IgD-negative memory B cell (primary cell): Measurements from ENCODE around the gene XPOT. TPM values are rescaled to one million over a fixed set of nuclear protein-coding genes. Genes with fewer than 3 reads are reported as not detected.
A peak's percentile ranks its signal among the peaks of the same experiment; 100 is the strongest.

ENCODE experiments used
- H3K27ac Mint-ChIP-seq, 3 donors: one replicate each; pipeline ENCODE4 v1.8.0; 2020 to 2022; ENCODE audit warnings: mild to moderate bottlenecking in 3 of 3, mixed read lengths in 3 of 3, moderate library complexity in 1 of 3
- H3K27me3 Mint-ChIP-seq: one replicate; pipeline ENCODE4 v1.8.0; 2021; ENCODE audit warnings: mixed read lengths
- H3K36me3 Mint-ChIP-seq: one replicate; pipeline ENCODE4 v1.8.0; 2020; ENCODE audit warnings: mild to moderate bottlenecking, mixed read lengths
- H3K4me1 Mint-ChIP-seq, 3 donors: one replicate each; pipeline ENCODE4 v1.8.0; 2020 to 2022; ENCODE audit warnings: mixed read lengths in 3 of 3, mild to moderate bottlenecking in 1 of 3
- H3K4me3 Mint-ChIP-seq, 4 donors: one replicate each; pipeline ENCODE4 v1.8.0; 2020 to 2022; ENCODE audit warnings: mild to moderate bottlenecking in 4 of 4, mixed read lengths in 4 of 4, moderate library complexity in 3 of 4
- H3K9me3 Mint-ChIP-seq, 3 donors: one replicate each; pipeline ENCODE4 v1.8.0; 2020 to 2021; ENCODE audit warnings: mixed read lengths in 3 of 3, mild to moderate bottlenecking in 1 of 3
- polyA plus RNA-seq: library from polyadenylated mRNA; unstranded; fragments of 300-500 nt; fragmentation: Illumina TruSeq; gene quantifications from one replicate; pipeline ENCODE4 v1.2.3, GENCODE V29; 2021

The XPOT gene
- polyA plus RNA-seq, 1 donor from 2014 or later = 21.3 TPM

GRCh38 chr12:64450057-64450640 is 46.0 kb downstream of the XPOT start:
- peak overlapping the region in 2 of 3 donors; percentile 33 to 93 for H3K27ac Mint-ChIP-seq
- no peaks in the 10 kb centered on the region for H3K9me3 Mint-ChIP-seq
- H3K36me3 Mint-ChIP-seq = no peaks in the 10 kb centered on the region
- H3K27me3 Mint-ChIP-seq = no peaks in the 10 kb centered on the region
- peaks cover 14 to 34% (median 25%) of the 10 kb centered on the region in 3 donors for H3K4me1 Mint-ChIP-seq
- H3K4me3 Mint-ChIP-seq = peak overlapping the region; percentile 22 to 98 (median 80)

DNA sequence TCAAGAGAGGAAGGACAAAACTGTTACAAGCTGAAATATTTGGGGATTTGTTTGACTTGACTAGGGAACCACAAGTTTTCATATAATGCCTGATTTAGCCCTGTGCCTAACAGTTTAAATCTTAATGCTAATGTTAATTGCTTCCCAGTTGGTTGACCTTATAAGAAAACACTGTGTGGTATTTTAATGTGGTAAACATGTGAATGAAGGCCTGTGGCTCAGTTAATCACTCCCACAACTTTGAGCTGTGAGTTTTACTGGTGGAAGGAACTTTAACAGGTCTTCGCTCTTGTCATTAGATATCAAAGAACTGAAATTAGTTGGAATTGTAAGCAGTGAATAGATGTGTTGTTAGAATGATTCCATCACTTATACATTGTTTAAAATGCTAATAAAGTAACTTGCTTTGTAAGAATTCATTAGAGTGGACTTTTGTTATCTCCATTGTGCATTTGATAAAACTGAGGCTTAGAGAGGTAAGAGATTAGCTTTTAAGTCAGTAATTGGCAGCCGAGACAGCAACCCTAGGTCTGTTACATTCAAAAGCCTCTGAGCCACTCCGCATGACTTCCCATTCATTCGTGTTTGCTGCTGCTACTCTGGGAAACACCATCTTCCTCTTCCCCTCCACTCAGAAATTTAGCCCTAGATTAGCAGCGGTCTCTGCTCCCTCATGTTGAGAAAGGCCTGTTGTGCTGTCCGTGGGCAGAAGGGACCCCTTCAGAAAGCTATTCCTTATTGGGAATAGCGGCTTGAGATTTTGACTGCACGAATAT is 46.7 kb downstream of the XPOT start:
- Mint-ChIP-seq H3K27ac (peak overlapping the region; percentile 93 to 97 (median 95)), H3K27me3 (no peaks in the 10 kb centered on the region), H3K9me3 (no peaks in the 10 kb centered on the region), H3K36me3 (no peaks in the 10 kb centered on the region), H3K4me1 (peaks cover 17 to 41% (median 28%) of the 10 kb centered on the region in 3 donors), H3K4me3 (peak overlapping the region; percentile 95 to 98 (median 98))

DNA sequence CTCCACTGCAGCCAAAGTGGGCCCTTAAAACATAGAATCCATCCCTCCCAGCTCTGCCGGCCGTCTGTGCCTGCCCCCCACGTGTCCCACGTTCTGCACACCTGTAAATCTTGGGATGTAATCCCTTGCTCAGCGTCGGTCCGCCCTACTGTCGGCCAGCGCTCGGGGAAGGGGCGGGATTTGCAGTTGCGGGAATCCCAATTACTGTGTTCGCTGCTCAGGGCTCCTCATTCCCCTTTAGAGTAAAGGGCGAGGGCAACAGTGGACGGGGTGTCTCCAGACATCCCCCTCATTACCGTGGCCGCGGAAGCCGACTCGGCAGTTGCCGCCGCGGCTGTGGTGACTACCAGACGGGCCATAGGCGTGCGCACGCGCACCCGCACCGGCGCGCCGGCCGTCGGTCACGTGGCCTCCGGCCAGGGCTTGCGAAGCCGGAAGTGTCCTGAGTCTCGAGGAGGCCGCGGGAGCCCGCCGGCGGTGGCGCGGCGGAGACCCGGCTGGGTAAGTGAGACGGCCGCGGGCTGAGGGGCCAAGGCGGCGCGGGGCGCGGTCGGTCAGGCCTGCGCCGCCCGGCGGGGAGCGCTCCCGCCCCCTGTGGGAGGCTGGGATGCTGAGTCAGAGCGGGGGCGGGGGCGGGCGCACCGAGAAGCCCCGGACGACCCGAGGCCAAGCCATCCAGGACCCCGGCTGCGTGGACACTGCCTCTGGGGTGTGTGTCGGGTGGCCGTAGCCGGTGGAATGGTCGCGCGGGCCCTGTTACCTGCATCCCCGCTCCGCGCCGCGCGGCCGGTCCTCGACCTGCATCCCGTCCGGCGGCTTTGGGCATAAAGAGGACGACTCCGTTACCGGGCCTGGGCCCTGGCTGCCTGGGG is 47.7 kb downstream of the XPOT start, which contains the start of gene TBK1:
TSS of gene TBK1 (plus strand) at position 434 of the 872 bp plus-strand sequence. CDS start 3,751 bp downstream, outside the sequence.
- Mint-ChIP-seq H3K4me3 (peak within 1 kb of the TSS; percentile 95 to 98 (median 98)), H3K4me1 (peaks cover 21 to 46% (median 31%) of the 10 kb centered on the region in 3 donors), H3K9me3 (no peaks in the 10 kb centered on the region), H3K27ac (peak within 1 kb of the TSS; percentile 93 to 97 (median 95)), H3K27me3 (no peaks in the 10 kb centered on the region), H3K36me3 (peaks cover 1% of the 10 kb centered on the region)

GRCh38 chr12:64452559-64453329 is 48.6 kb downstream of the XPOT start:
- no peaks in the 10 kb centered on the region for H3K27me3 Mint-ChIP-seq
- H3K4me3 Mint-ChIP-seq = peak overlapping the region; percentile 95 to 98 (median 96)
- H3K36me3 Mint-ChIP-seq = peaks cover 1% of the 10 kb centered on the region
- no peaks in the 10 kb centered on the region for H3K9me3 Mint-ChIP-seq
- peak overlapping the region; percentile 93 to 97 (median 95) for H3K27ac Mint-ChIP-seq
- peaks cover 29 to 54% (median 40%) of the 10 kb centered on the region in 3 donors for H3K4me1 Mint-ChIP-seq

GRCh38 chr12:64455506-64455905 is 51.3 kb downstream of the XPOT start:
- Mint-ChIP-seq H3K4me3 (peak overlapping the region in 1 of 4 donors; percentile 4), H3K9me3 (no peaks in the 10 kb centered on the region), H3K36me3 (peaks cover 5% of the 10 kb centered on the region), H3K4me1 (peaks cover 42 to 61% (median 46%) of the 10 kb centered on the region in 3 donors), H3K27ac (peak overlapping the region in 2 of 3 donors; percentile 31 to 93), H3K27me3 (no peaks in the 10 kb centered on the region)

- Mint-ChIP-seq H3K4me1 (peaks cover 37 to 55% (median 41%) of the 10 kb centered on the region in 3 donors), H3K9me3 (no peaks in the 10 kb centered on the region), H3K27me3 (no peaks in the 10 kb centered on the region), H3K36me3 (peaks cover 5% of the 10 kb centered on the region), H3K27ac (peak overlapping the region in 2 of 3 donors; percentile 31 to 93), H3K4me3 (peak overlapping the region in 2 of 4 donors; percentile 4 to 20)
Observed at GRCh38 chr12:64456119-64456518, 51.9 kb downstream of the XPOT start.

DNA sequence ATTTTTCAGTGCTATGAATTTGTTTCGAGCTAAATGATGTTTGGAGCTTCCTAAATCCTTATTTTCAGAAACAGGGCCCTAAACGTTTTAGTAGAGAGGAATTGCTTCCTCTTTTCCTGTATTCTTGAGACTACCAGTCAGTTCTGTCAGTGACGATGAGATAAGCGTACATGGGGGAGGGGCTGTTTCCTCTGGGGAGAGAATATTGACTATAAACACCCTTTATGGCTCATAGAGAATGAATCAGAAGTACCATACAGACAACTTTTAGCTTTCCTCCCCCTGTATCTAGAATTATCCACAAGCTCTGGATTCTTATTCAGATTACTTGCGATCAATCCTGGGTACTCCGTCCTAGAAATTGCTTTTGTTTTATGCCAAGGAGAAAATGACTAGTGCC is 52.8 kb downstream of the XPOT start:
- Mint-ChIP-seq H3K27ac (peak overlapping the region in 2 of 3 donors; percentile 1 to 93), H3K4me3 (peak overlapping the region in 1 of 4 donors; percentile 25), H3K9me3 (no peaks in the 10 kb centered on the region), H3K27me3 (no peaks in the 10 kb centered on the region), H3K4me1 (peaks cover 36 to 50% (median 37%) of the 10 kb centered on the region in 3 donors), H3K36me3 (peaks cover 5% of the 10 kb centered on the region)

GRCh38 chr12:64457466-64457865 is 53.3 kb downstream of the XPOT start:
- peak overlapping the region in 1 of 4 donors; percentile 25 for H3K4me3 Mint-ChIP-seq
- no peaks in the 10 kb centered on the region for H3K27me3 Mint-ChIP-seq
- H3K4me1 Mint-ChIP-seq = peaks cover 36 to 48% (median 37%) of the 10 kb centered on the region in 3 donors
- no peaks in the 10 kb centered on the region for H3K9me3 Mint-ChIP-seq
- peaks cover 5% of the 10 kb centered on the region for H3K36me3 Mint-ChIP-seq
- peak overlapping the region; percentile 1 to 93 (median 86) for H3K27ac Mint-ChIP-seq

DNA sequence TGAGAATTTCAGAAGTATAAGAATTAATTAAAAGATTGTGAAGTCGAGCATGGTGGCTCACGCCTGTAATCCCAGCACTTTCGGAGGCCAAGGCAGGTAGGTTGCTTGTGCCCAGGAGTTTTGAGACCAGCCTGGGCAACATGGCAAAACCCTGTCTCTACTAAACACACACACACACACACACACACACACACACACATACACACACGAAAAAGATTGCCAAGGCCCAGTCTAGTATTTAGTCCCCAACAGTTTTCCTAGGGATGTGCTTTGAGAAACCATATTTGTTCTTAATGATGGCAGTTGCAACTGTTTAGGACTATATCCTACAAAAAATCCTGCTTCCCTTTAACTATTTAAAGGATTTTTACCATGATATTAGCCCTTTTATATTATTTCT is 53.7 kb downstream of the XPOT start:
- peaks cover 34 to 44% (median 35%) of the 10 kb centered on the region in 3 donors for H3K4me1 Mint-ChIP-seq
- H3K4me3 Mint-ChIP-seq = peak overlapping the region in 1 of 4 donors; percentile 25
- peaks cover 5% of the 10 kb centered on the region for H3K36me3 Mint-ChIP-seq
- no peaks in the 10 kb centered on the region for H3K27me3 Mint-ChIP-seq
- peak overlapping the region; percentile 1 to 93 (median 86) for H3K27ac Mint-ChIP-seq
- H3K9me3 Mint-ChIP-seq = no peaks in the 10 kb centered on the region

- peaks cover 8% of the 10 kb centered on the region for H3K36me3 Mint-ChIP-seq
- H3K27ac Mint-ChIP-seq = peak overlapping the region; percentile 84 to 99 (median 86)
- no peaks in the 10 kb centered on the region for H3K9me3 Mint-ChIP-seq
- H3K4me3 Mint-ChIP-seq = peak overlapping the region; percentile 77 to 93 (median 84)
- H3K27me3 Mint-ChIP-seq = no peaks in the 10 kb centered on the region
- peaks cover 25 to 35% (median 29%) of the 10 kb centered on the region in 3 donors for H3K4me1 Mint-ChIP-seq
Observed at GRCh38 chr12:64459394-64459891, 55.3 kb downstream of the XPOT start.

GRCh38 chr12:64461634-64462414 is 57.6 kb downstream of the XPOT start:
- Mint-ChIP-seq H3K4me1 (peaks cover 19 to 24% (median 22%) of the 10 kb centered on the region in 3 donors), H3K27ac (peak overlapping the region in 2 of 3 donors; percentile 50 to 78), H3K36me3 (peaks cover 10% of the 10 kb centered on the region), H3K9me3 (no peaks in the 10 kb centered on the region), H3K4me3 (no peak overlapping the region), H3K27me3 (no peaks in the 10 kb centered on the region)

DNA sequence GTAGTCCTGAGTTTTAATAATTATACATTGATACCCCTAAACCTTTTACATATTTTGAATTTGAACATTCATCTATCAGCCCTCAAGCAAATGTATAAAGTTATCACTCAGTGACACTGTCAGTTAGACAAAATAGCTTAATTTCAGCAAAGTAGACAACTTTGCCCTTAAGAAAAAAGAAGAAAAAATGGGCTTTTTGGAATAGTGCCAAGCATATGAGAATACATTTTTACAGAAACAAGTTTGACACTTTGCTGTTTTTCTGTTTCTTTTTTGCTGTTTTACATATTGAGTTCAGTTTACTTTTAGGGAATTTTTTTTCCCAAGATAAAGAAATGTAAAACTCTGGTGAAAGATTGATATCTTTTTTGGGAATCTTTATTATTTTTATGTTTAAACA is 62.0 kb downstream of the XPOT start:
- H3K4me3 Mint-ChIP-seq = no peak overlapping the region
- H3K36me3 Mint-ChIP-seq = peaks cover 12% of the 10 kb centered on the region
- peaks cover 0 to 7% (median 2%) of the 10 kb centered on the region in 3 donors for H3K4me1 Mint-ChIP-seq
- H3K27ac Mint-ChIP-seq = no peak overlapping the region
- no peaks in the 10 kb centered on the region for H3K9me3 Mint-ChIP-seq
- no peaks in the 10 kb centered on the region for H3K27me3 Mint-ChIP-seq

- peaks cover 0 to 7% (median 2%) of the 10 kb centered on the region in 3 donors for H3K4me1 Mint-ChIP-seq
- no peak overlapping the region for H3K27ac Mint-ChIP-seq
- H3K27me3 Mint-ChIP-seq = no peaks in the 10 kb centered on the region
- no peaks in the 10 kb centered on the region for H3K9me3 Mint-ChIP-seq
- H3K4me3 Mint-ChIP-seq = peak overlapping the region in 1 of 4 donors; percentile 14
- peaks cover 24% of the 10 kb centered on the region for H3K36me3 Mint-ChIP-seq
Observed at GRCh38 chr12:64468966-64469365, 64.8 kb downstream of the XPOT start.
